Measurements from ENCODE around the gene CPT1C.

DNA sequence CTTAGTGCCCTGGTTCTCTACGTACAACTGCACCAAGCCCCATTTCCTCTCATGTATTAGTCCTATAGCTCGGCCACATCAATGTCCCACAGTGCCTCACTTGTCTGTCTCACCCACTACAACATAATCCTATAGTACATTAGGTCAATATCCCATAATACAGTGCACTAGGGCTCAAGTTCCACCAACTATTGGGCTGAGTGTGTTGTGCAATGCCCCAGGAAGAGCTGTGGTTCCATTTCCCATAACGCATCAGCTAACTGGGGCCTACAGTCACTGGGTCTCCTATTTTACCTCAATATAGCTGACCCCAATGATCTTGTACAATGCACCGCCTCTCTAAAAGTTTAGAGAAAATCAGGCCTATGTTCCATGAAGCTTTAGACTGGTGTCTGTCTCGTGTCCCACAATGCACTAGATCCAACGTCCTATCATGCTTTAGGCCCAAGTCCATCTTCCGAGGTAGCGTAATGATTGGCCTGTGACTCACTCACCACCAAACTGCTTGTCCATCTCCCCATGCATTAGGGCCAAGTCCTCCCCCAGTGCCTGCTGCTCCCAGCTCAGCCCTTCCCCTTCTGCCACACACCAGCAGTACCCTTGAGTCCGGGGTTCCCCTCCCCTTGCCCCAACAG is 50.4 kb downstream of the CPT1C start:
- no peak for TF ChIP-seq CTCF (IDR thresholded peaks at IDR 0.05; ENCODE audit: poor library complexity)
- TF ChIP-seq EZH2 (IDR thresholded peaks at IDR 0.05; ENCODE audit: borderline replicate concordance) = no peak

Data from hepatocyte (in vitro differentiated cells).